ENCODE results near the gene UBL4B.

The UBL4B gene

GRCh38 chr1:110159168-110159567, 46.9 kb downstream of the UBL4B start:
- DNase-seq = no peak

- DNase-seq = no peak
Measured at GRCh38 chr1:110160538-110161100, 48.4 kb downstream of the UBL4B start.

DNA sequence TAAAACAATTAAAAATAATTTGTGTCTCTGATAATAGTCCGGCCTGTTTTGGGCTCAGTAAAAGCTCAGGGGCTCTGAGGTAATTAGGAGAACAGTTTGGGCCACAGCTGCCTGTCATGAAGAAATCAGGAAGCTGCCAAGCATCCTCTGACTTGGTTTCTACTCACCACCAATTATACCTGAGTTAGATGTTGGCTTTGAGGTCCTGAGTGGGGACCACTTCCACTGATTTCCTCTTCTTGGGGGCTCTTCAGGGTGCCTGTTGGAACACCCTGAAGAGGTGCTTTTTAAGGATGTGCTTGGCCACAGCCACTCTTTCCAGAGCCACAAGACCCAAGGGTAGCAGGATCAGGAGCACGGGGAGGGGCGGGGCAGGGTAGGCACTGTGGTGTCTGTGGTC, 48.9 kb downstream of the UBL4B start:
- DNase-seq = no peak

- no peak for DNase-seq
Measured at GRCh38 chr1:110161849-110162248, 49.6 kb downstream of the UBL4B start.
